Caco-2 (cell line): ENCODE measurements around the gene PSMD13. TPM values are rescaled to one million over a fixed set of nuclear protein-coding genes. Genes with fewer than 3 reads are reported as not detected.
A peak's percentile ranks its signal among the peaks of the same experiment; 100 is the strongest.

Experiments
- BruUV-seq: library from RNA; stranded (reverse); fragments of 400-500 nt; replicated peaks from 2 replicates; lab custom pipeline; 2021; lab: Mats Ljungman, UMichigan
- CTCF ChIA-PET: fragments of 300-600 bp; sonication (Branson Sonifier 250); formaldehyde crosslinking; loops from one replicate; lab custom pipeline; 2022; ENCODE audit warnings: antibody characterized with exemption; lab: Charles Lee
- POLR2A ChIA-PET: fragments of 300-600 bp; sonication (Branson Sonifier 250); formaldehyde crosslinking; loops from one replicate; lab custom pipeline; 2022; ENCODE audit warnings: antibody characterized with exemption; lab: Charles Lee
- DNase-seq, 2 experiments: peaks; one replicate each; pipeline versions ENCODE4 v3.0.0 to v3.0.0-alpha.2; 2020 to 2022
- H3K27me3 ChIP-seq: replicated peaks from 2 replicates; pipeline ENCODE4 v1.6.0; 2011; ENCODE audit warnings: low read length; ENCODE audit not compliant: control insufficient read depth, insufficient read depth
- H3K36me3 ChIP-seq: 2 replicates; pipeline ENCODE4 v1.5.1; 2011; ENCODE audit warnings: low read length; ENCODE audit not compliant: control insufficient read depth, insufficient read depth
- H3K4me1 ChIP-seq: fragments of 250-450 bp; sonication (Bioruptor Pico); 2 replicates; pipeline ENCODE4 v1.5.1; 2020; ENCODE audit warnings: mild to moderate bottlenecking
- H3K4me3 ChIP-seq: 2 replicates; pipeline ENCODE4 v1.5.1; 2011; ENCODE audit warnings: low read depth, mild to moderate bottlenecking, control low read depth, low read length
- H3K9me3 ChIP-seq: fragments of 250-450 bp; sonication (Bioruptor Pico); 2 replicates; pipeline ENCODE4 v1.5.1; 2020; ENCODE audit warnings: mild to moderate bottlenecking, moderate library complexity
- H3K27ac Mint-ChIP-seq: one replicate; pipeline ENCODE4 v1.8.0; 2022; ENCODE audit warnings: mixed read lengths; ENCODE audit not compliant: unreplicated experiment
- H3K27me3 Mint-ChIP-seq: one replicate; pipeline ENCODE4 v1.8.0; 2022; ENCODE audit warnings: mixed read lengths; ENCODE audit not compliant: insufficient read depth, unreplicated experiment
- H3K36me3 Mint-ChIP-seq: one replicate; pipeline ENCODE4 v1.8.0; 2022; ENCODE audit warnings: mild to moderate bottlenecking, mixed read lengths; ENCODE audit not compliant: insufficient read depth, unreplicated experiment
- H3K4me1 Mint-ChIP-seq: one replicate; pipeline ENCODE4 v1.8.0; 2022; ENCODE audit warnings: low read depth, mixed read lengths; ENCODE audit not compliant: unreplicated experiment
- H3K4me3 Mint-ChIP-seq: one replicate; pipeline ENCODE4 v1.8.0; 2022; ENCODE audit warnings: mild to moderate bottlenecking, moderate library complexity, mixed read lengths; ENCODE audit not compliant: unreplicated experiment
- H3K9me3 Mint-ChIP-seq: one replicate; pipeline ENCODE4 v1.8.0; 2022; ENCODE audit warnings: mixed read lengths; ENCODE audit not compliant: unreplicated experiment
- CTCF ChIP-seq, 2 experiments: fragments of 200-600 bp in 1 of 2; IDR thresholded peaks; 1 replicate in 1 of 2; 2 replicates in 1 of 2; pipeline versions ENCODE4 v1.5.1 to v1.8.0; 2011 to 2022; ENCODE audit warnings: antibody characterized with exemption in 1 of 2, control low read depth in 1 of 2, inconsistent platforms in 1 of 2, low read depth in 1 of 2, low read length in 1 of 2, mild to moderate bottlenecking in 1 of 2, moderate library complexity in 1 of 2; ENCODE audit not compliant: insufficient read depth in 1 of 2, severe bottlenecking in 1 of 2, unreplicated experiment in 1 of 2
- intact Hi-C: fragments of 100-400 bp; cut with micrococcal nuclease; formaldehyde crosslinking; loops from one replicate; pipeline ENCODE4 v1.10.0; 2022; ENCODE audit not compliant: unreplicated experiment
- total RNA-seq: library from RNA; stranded (reverse); gene quantifications from 2 replicates; pipeline ENCODE4 v1.2.3, GENCODE V29; 2022

PSMD13 gene
- total RNA-seq, 1 experiment from 2014 or later, result 172 TPM

GRCh38 chr11:293852-294661 is 57.3 kb downstream of the PSMD13 start:
- Histone ChIP-seq H3K4me3 (no peak overlapping the region), H3K4me1 (peaks cover 13% of the 10 kb centered on the region), H3K27me3 (no peaks in the 10 kb centered on the region), H3K36me3 (no peaks in the 10 kb centered on the region), H3K9me3 (no peaks in the 10 kb centered on the region)
- H3K4me1 Mint-ChIP-seq, result no peaks in the 10 kb centered on the region
- BruUV-seq, result no TSS peak
- peak in 1 of 2 experiments; percentile 26 for DNase-seq
- POLR2A ChIA-PET, result no interaction called here
- no peak overlapping the region for H3K4me3 Mint-ChIP-seq
- intact Hi-C loops, result no loop called here
- no peak for TF ChIP-seq CTCF (IDR thresholded peaks at IDR 0.05; ENCODE audit: insufficient read depth in 1 of 2, low read depth in 1 of 2, low read length in 1 of 2, severe bottlenecking in 1 of 2, unreplicated experiment in 1 of 2)
- H3K27ac Mint-ChIP-seq, result no peak overlapping the region
- no peaks in the 10 kb centered on the region for H3K9me3 Mint-ChIP-seq
- CTCF ChIA-PET, result no interaction called here
- H3K27me3 Mint-ChIP-seq, result no peaks in the 10 kb centered on the region
- peaks cover 27% of the 10 kb centered on the region for H3K36me3 Mint-ChIP-seq

GRCh38 chr11:294780-295179 is 58.0 kb downstream of the PSMD13 start:
- ChIA-PET CTCF (no interaction called here), POLR2A (interaction anchor here (1.1 kb wide), 1 partner anchor 88 kb away, joined by 4 read pairs; the partner anchor contains the start of genes BET1L and RIC8A)
- Mint-ChIP-seq H3K4me3 (no peak overlapping the region), H3K4me1 (no peaks in the 10 kb centered on the region), H3K27ac (no peak overlapping the region), H3K9me3 (no peaks in the 10 kb centered on the region), H3K27me3 (no peaks in the 10 kb centered on the region), H3K36me3 (peaks cover 27% of the 10 kb centered on the region)
- Histone ChIP-seq H3K27me3 (no peaks in the 10 kb centered on the region), H3K4me3 (no peak overlapping the region), H3K4me1 (peaks cover 10% of the 10 kb centered on the region), H3K9me3 (no peaks in the 10 kb centered on the region), H3K36me3 (no peaks in the 10 kb centered on the region)
- intact Hi-C loops, result no loop called here
- BruUV-seq, result no TSS peak
- no peak for DNase-seq
- no peak for TF ChIP-seq CTCF (IDR thresholded peaks at IDR 0.05; ENCODE audit: insufficient read depth in 1 of 2, low read depth in 1 of 2, low read length in 1 of 2, severe bottlenecking in 1 of 2, unreplicated experiment in 1 of 2)

GRCh38 chr11:295351-296170 is 58.8 kb downstream of the PSMD13 start:
- Mint-ChIP-seq H3K4me1 (peaks cover 6% of the 10 kb centered on the region), H3K27me3 (no peaks in the 10 kb centered on the region), H3K9me3 (no peaks in the 10 kb centered on the region), H3K27ac (no peak overlapping the region), H3K36me3 (peaks cover 27% of the 10 kb centered on the region), H3K4me3 (no peak overlapping the region)
- POLR2A ChIA-PET, result interaction anchor here (1.1 kb wide), 1 partner anchor 88 kb away, joined by 4 read pairs; the partner anchor contains the start of genes BET1L and RIC8A
- TSS peak; percentile 32 for BruUV-seq
- H3K9me3 ChIP-seq, result no peaks in the 10 kb centered on the region
- intact Hi-C loops, result no loop called here
- no peak for DNase-seq
- CTCF ChIA-PET, result no interaction called here
- TF ChIP-seq CTCF (IDR thresholded peaks at IDR 0.05; ENCODE audit: insufficient read depth in 1 of 2, low read depth in 1 of 2, low read length in 1 of 2, severe bottlenecking in 1 of 2, unreplicated experiment in 1 of 2), result no peak
- no peak overlapping the region for H3K4me3 ChIP-seq
- H3K36me3 ChIP-seq, result no peaks in the 10 kb centered on the region
- no peaks in the 10 kb centered on the region for H3K27me3 ChIP-seq
- H3K4me1 ChIP-seq, result peaks cover 15% of the 10 kb centered on the region
